Measurements from ENCODE around the gene ZIC1. TPM values are rescaled to one million over a fixed set of nuclear protein-coding genes. Genes with fewer than 3 reads are reported as not detected.

The ZIC1 gene
- total and polyA plus RNA-seq, 2 experiments from 2014 or later: 15.5 to 18.2 TPM

DNA sequence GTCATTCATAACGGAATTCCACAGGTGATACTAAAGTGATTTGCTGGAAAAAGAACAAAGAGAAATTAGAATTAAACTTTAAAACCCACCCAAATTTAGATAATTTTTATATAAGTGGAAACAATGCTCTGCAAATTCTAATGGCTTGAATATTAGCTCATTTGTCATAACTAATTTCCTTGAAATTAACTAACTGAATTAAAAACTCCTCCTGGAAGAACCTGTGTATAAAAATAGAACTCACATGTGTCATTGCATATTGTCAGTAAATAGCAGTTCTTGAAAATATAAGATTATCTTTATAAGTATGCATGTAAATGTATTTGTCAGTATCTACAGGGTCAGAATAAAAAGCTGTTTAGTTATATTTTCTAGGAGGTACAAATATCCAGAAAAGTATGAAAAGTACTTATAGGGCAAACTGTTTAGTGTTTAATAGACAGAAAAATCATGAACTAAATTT is 16.3 kb downstream of the ZIC1 start:
- Histone ChIP-seq H3K9me3 (ENCODE audit: low read depth) (no peaks in the 10 kb centered on the region), H3F3A (ENCODE audit: insufficient read depth) (no peaks in the 10 kb centered on the region), H3K27ac (no peak overlapping the region), H3K4me2 (ENCODE audit: unreplicated experiment) (no peak overlapping the region), H2AFZ (no peak overlapping the region), H3K9ac (no peak overlapping the region), H3K4me3 (no peak overlapping the region), H3K79me2 (ENCODE audit: insufficient read depth) (no peaks in the 10 kb centered on the region), H3K27me3 (replicated peaks; ENCODE audit: insufficient read depth) (no peaks in the 10 kb centered on the region), H3K9me2 (ENCODE audit: insufficient read depth) (no peaks in the 10 kb centered on the region), H4K20me1 (ENCODE audit: insufficient read depth) (no peaks in the 10 kb centered on the region), H3K4me1 (ENCODE audit: insufficient read depth) (no peaks in the 10 kb centered on the region), H3K36me3 (ENCODE audit: low read depth) (no peaks in the 10 kb centered on the region)
- no peak for TF ChIP-seq EZH2phosphoT487 (IDR thresholded peaks at IDR 0.05; ENCODE audit: insufficient read depth, low read depth)
- TF ChIP-seq EZH2 (IDR thresholded peaks at IDR 0.05; ENCODE audit: insufficient read depth, poor library complexity, severe bottlenecking): no peak
- in situ Hi-C loops (cut with MboI): no loop called here
- no peak for DNase-seq
- 95 to 100% methylated on average over 1 of the region's 1 CpG for WGBS, 2 experiments (ENCODE audit: low coverage in 1 of 2, low lambda C conversion rate in 2 of 2, missing lambda C conversion rate in 2 of 2)

GRCh38 chr3:147426931-147427330 is 17.8 kb downstream of the ZIC1 start:
- in situ Hi-C loops (cut with MboI): no loop called here
- TF ChIP-seq EZH2 (IDR thresholded peaks at IDR 0.05; ENCODE audit: insufficient read depth, poor library complexity, severe bottlenecking) (no peak), EZH2phosphoT487 (IDR thresholded peaks at IDR 0.05; ENCODE audit: insufficient read depth, low read depth) (no peak)
- DNase-seq: no peak
- no peak overlapping the region for H2AFZ ChIP-seq
- no peak overlapping the region for H3K4me2 ChIP-seq (ENCODE audit: unreplicated experiment)
- H3K36me3 ChIP-seq (ENCODE audit: low read depth): no peaks in the 10 kb centered on the region
- no peaks in the 10 kb centered on the region for H3F3A ChIP-seq (ENCODE audit: insufficient read depth)
- WGBS, 2 experiments (ENCODE audit: low coverage in 1 of 2, low lambda C conversion rate in 2 of 2, missing lambda C conversion rate in 2 of 2): 94 to 97% methylated on average over 2 of the region's 2 CpGs
- no peaks in the 10 kb centered on the region for H3K9me3 ChIP-seq (ENCODE audit: low read depth)
- H4K20me1 ChIP-seq (ENCODE audit: insufficient read depth): no peaks in the 10 kb centered on the region
- no peaks in the 10 kb centered on the region for H3K27me3 ChIP-seq (replicated peaks; ENCODE audit: insufficient read depth)
- no peaks in the 10 kb centered on the region for H3K9me2 ChIP-seq (ENCODE audit: insufficient read depth)
- H3K4me3 ChIP-seq: no peak overlapping the region
- peaks cover 4% of the 10 kb centered on the region; the same call in 1 of the 2 replicates for H3K4me1 ChIP-seq (ENCODE audit: insufficient read depth)
- no peak overlapping the region for H3K27ac ChIP-seq
- no peaks in the 10 kb centered on the region for H3K79me2 ChIP-seq (ENCODE audit: insufficient read depth)
- H3K9ac ChIP-seq: no peak overlapping the region

- no peaks in the 10 kb centered on the region for H4K20me1 ChIP-seq (ENCODE audit: insufficient read depth)
- in situ Hi-C loops (cut with MboI): no loop called here
- peaks cover 8% of the 10 kb centered on the region; the same call in 1 of the 2 replicates for H3K4me1 ChIP-seq (ENCODE audit: insufficient read depth)
- H2AFZ ChIP-seq: no peak overlapping the region
- no peak overlapping the region for H3K4me2 ChIP-seq (ENCODE audit: unreplicated experiment)
- no peak overlapping the region for H3K27ac ChIP-seq
- whole genome bisulfite sequencing, 2 experiments (ENCODE audit: low coverage in 1 of 2, low lambda C conversion rate in 2 of 2, missing lambda C conversion rate in 2 of 2): 92 to 96% methylated on average over 3 of the region's 3 CpGs
- H3F3A ChIP-seq (ENCODE audit: insufficient read depth): no peaks in the 10 kb centered on the region
- H3K9ac ChIP-seq: no peak overlapping the region
- H3K9me3 ChIP-seq (ENCODE audit: low read depth): no peaks in the 10 kb centered on the region
- H3K27me3 ChIP-seq (replicated peaks; ENCODE audit: insufficient read depth): no peaks in the 10 kb centered on the region
- no peaks in the 10 kb centered on the region for H3K36me3 ChIP-seq (ENCODE audit: low read depth)
- no peaks in the 10 kb centered on the region for H3K79me2 ChIP-seq (ENCODE audit: insufficient read depth)
- TF ChIP-seq EZH2phosphoT487 (IDR thresholded peaks at IDR 0.05; ENCODE audit: insufficient read depth, low read depth) (no peak), EZH2 (IDR thresholded peaks at IDR 0.05; ENCODE audit: insufficient read depth, poor library complexity, severe bottlenecking) (no peak)
- no peak overlapping the region for H3K4me3 ChIP-seq
- DNase-seq: no peak
- H3K9me2 ChIP-seq (ENCODE audit: insufficient read depth): no peaks in the 10 kb centered on the region
These were observed 18.6 kb downstream of the ZIC1 start for GRCh38 chr3:147427746-147428145.

GRCh38 chr3:147428326-147428725 is 19.2 kb downstream of the ZIC1 start:
- in situ Hi-C loops (cut with MboI): no loop called here
- H3F3A ChIP-seq (ENCODE audit: insufficient read depth): no peaks in the 10 kb centered on the region
- WGBS, 2 experiments (ENCODE audit: low coverage in 1 of 2, low lambda C conversion rate in 2 of 2, missing lambda C conversion rate in 2 of 2): 85 to 100% methylated on average over 1 of the region's 1 CpG
- H3K79me2 ChIP-seq (ENCODE audit: insufficient read depth): no peaks in the 10 kb centered on the region
- H3K27me3 ChIP-seq (replicated peaks; ENCODE audit: insufficient read depth): no peaks in the 10 kb centered on the region
- H3K4me1 ChIP-seq (ENCODE audit: insufficient read depth): peaks cover 8% of the 10 kb centered on the region; the same call in 1 of the 2 replicates
- no peak for DNase-seq
- H3K9ac ChIP-seq: no peak overlapping the region
- H4K20me1 ChIP-seq (ENCODE audit: insufficient read depth): no peaks in the 10 kb centered on the region
- H3K27ac ChIP-seq: no peak overlapping the region
- no peaks in the 10 kb centered on the region for H3K9me3 ChIP-seq (ENCODE audit: low read depth)
- TF ChIP-seq EZH2 (IDR thresholded peaks at IDR 0.05; ENCODE audit: insufficient read depth, poor library complexity, severe bottlenecking): no peak
- no peak for TF ChIP-seq EZH2phosphoT487 (IDR thresholded peaks at IDR 0.05; ENCODE audit: insufficient read depth, low read depth)
- H3K36me3 ChIP-seq (ENCODE audit: low read depth): no peaks in the 10 kb centered on the region
- no peaks in the 10 kb centered on the region for H3K9me2 ChIP-seq (ENCODE audit: insufficient read depth)
- H2AFZ ChIP-seq: no peak overlapping the region
- no peak overlapping the region for H3K4me3 ChIP-seq
- H3K4me2 ChIP-seq (ENCODE audit: unreplicated experiment): no peak overlapping the region

DNA sequence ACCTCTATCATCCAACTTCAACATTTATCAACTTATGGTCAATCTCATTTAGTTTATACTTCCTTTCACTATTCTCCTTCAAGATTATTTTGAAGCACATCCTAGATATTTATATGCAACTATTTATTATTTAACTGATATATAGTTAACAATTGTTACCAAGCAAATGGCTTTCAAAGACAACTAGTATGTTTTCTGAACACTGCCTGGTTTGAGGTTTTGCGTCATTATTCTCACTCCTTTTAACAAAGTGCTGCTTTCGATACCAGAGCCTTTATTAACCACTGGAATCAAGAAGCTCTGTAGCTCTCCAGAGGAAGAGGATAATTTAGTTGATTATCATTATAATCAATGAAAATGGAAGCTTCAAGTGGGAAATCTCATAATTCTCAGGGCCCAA is 19.6 kb downstream of the ZIC1 start:
- Histone ChIP-seq H3K9ac (no peak overlapping the region), H3K4me3 (no peak overlapping the region), H3K36me3 (ENCODE audit: low read depth) (no peaks in the 10 kb centered on the region), H3K4me2 (ENCODE audit: unreplicated experiment) (no peak overlapping the region), H4K20me1 (ENCODE audit: insufficient read depth) (no peaks in the 10 kb centered on the region), H3K27ac (no peak overlapping the region), H2AFZ (no peak overlapping the region), H3K79me2 (ENCODE audit: insufficient read depth) (no peaks in the 10 kb centered on the region), H3K9me3 (ENCODE audit: low read depth) (no peaks in the 10 kb centered on the region), H3F3A (ENCODE audit: insufficient read depth) (no peaks in the 10 kb centered on the region), H3K9me2 (ENCODE audit: insufficient read depth) (no peaks in the 10 kb centered on the region), H3K4me1 (ENCODE audit: insufficient read depth) (peaks cover 8% of the 10 kb centered on the region; the same call in 1 of the 2 replicates), H3K27me3 (replicated peaks; ENCODE audit: insufficient read depth) (no peaks in the 10 kb centered on the region)
- no peak for TF ChIP-seq EZH2phosphoT487 (IDR thresholded peaks at IDR 0.05; ENCODE audit: insufficient read depth, low read depth)
- no peak for TF ChIP-seq EZH2 (IDR thresholded peaks at IDR 0.05; ENCODE audit: insufficient read depth, poor library complexity, severe bottlenecking)
- in situ Hi-C loops (cut with MboI): no loop called here
- no peak for DNase-seq
- 97 to 100% methylated on average over 2 of the region's 2 CpGs for WGBS, 2 experiments (ENCODE audit: low coverage in 1 of 2, low lambda C conversion rate in 2 of 2, missing lambda C conversion rate in 2 of 2)
